Mesothelial cell of epicardium (in vitro differentiated cells): Measurements from ENCODE around the gene PYROXD2. TPM values are rescaled to one million over a fixed set of nuclear protein-coding genes. Genes with fewer than 3 reads are reported as not detected.

Experiments
- DNase-seq, 2 experiments: peaks; one replicate each; pipeline ENCODE4 v3.0.0; 2021; ENCODE audit warnings: low spot score in 2 of 2; ENCODE audit not compliant: unreplicated experiment in 2 of 2
- H3K27ac Mint-ChIP-seq: 2 replicates; pipeline ENCODE4 v1.8.0; 2021; ENCODE audit warnings: mixed read lengths
- H3K27me3 Mint-ChIP-seq: 2 replicates; pipeline ENCODE4 v1.8.0; 2021; ENCODE audit warnings: low read depth, mixed read lengths
- H3K36me3 Mint-ChIP-seq: 2 replicates; pipeline ENCODE4 v1.8.0; 2021; ENCODE audit warnings: mixed read lengths
- H3K4me1 Mint-ChIP-seq: 2 replicates; pipeline ENCODE4 v1.8.0; 2021; ENCODE audit warnings: mixed read lengths
- H3K4me3 Mint-ChIP-seq: 2 replicates; pipeline ENCODE4 v1.8.0; 2021; ENCODE audit warnings: mild to moderate bottlenecking, moderate library complexity, mixed read lengths
- H3K9me3 Mint-ChIP-seq: 2 replicates; pipeline ENCODE4 v1.8.0; 2021; ENCODE audit warnings: mixed read lengths
- total RNA-seq: library from RNA; stranded (reverse); gene quantifications from 3 replicates; pipeline ENCODE4 v1.2.1, GENCODE V29; 2021
- TF ChIP-seq, protein P1 (sequence below): fragments of 200-600 bp; sonication (generic); IDR thresholded peaks from one replicate; pipeline ENCODE4 v1.5.0; 2021; ENCODE audit warnings: antibody characterized with exemption; ENCODE audit not compliant: unreplicated experiment

PYROXD2 gene
- total RNA-seq, 1 donor from 2014 or later, result 31.9 TPM

DNA sequence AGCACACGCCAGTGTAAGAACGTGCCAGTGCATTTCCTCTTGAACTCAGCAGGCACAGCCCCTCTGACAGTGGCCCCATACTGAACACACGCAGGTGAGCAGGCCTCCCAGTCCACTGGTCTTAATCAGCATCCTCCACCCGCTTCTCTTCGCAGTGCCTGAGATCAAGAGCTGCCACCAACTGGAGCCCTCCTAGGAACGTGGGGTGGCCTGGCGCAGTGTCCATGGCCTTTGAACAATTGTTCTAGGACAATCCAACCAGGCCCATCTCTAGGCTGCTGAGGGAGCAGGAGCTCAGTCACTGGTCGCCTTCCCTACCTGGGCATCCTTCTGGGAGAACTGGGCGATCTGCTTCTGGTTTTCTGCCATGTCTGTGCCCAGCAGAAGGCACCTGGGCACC lies 15.2 kb downstream of the PYROXD2 start:
- H3K4me3 Mint-ChIP-seq, result no peak overlapping the region
- no peak for DNase-seq
- H3K9me3 Mint-ChIP-seq, result no peaks in the 10 kb centered on the region
- H3K4me1 Mint-ChIP-seq, result peaks cover 4% of the 10 kb centered on the region
- H3K36me3 Mint-ChIP-seq, result peaks cover 39% of the 10 kb centered on the region
- TF ChIP-seq, protein P1, sequence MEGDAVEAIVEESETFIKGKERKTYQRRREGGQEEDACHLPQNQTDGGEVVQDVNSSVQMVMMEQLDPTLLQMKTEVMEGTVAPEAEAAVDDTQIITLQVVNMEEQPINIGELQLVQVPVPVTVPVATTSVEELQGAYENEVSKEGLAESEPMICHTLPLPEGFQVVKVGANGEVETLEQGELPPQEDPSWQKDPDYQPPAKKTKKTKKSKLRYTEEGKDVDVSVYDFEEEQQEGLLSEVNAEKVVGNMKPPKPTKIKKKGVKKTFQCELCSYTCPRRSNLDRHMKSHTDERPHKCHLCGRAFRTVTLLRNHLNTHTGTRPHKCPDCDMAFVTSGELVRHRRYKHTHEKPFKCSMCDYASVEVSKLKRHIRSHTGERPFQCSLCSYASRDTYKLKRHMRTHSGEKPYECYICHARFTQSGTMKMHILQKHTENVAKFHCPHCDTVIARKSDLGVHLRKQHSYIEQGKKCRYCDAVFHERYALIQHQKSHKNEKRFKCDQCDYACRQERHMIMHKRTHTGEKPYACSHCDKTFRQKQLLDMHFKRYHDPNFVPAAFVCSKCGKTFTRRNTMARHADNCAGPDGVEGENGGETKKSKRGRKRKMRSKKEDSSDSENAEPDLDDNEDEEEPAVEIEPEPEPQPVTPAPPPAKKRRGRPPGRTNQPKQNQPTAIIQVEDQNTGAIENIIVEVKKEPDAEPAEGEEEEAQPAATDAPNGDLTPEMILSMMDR, result no peak
- H3K27ac Mint-ChIP-seq, result no peak overlapping the region
- H3K27me3 Mint-ChIP-seq, result no peaks in the 10 kb centered on the region

DNA sequence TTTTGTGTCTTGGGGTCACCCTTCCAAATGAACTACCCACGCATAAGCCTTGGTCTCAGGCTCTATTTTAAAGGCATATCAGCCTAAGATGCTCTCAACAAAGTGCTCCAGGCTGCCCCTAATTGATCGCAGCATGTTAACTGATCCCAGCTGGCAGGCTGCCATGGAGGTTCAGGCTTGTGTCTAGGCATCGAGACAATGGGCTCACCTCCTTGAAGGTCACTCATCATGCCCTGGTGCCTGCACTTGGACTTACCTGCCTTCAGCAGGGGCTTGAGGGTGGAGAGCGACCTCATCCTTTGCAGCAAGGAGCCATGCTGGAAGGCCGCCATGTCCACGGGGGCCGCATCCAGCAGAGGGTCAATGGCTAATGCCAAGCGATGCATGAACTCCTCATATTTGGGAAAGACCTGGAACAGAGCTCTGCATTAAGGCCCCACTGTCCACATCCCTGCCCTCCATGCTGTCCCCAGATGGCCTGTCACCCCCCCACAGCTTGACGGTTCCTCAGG lies 17.8 kb downstream of the PYROXD2 start:
- no peak overlapping the region for H3K27ac Mint-ChIP-seq
- H3K9me3 Mint-ChIP-seq, result no peaks in the 10 kb centered on the region
- H3K36me3 Mint-ChIP-seq, result peaks cover 41% of the 10 kb centered on the region
- no peaks in the 10 kb centered on the region for H3K27me3 Mint-ChIP-seq
- no peak overlapping the region for H3K4me3 Mint-ChIP-seq
- TF ChIP-seq, protein P1, result no peak
- H3K4me1 Mint-ChIP-seq, result no peaks in the 10 kb centered on the region
- DNase-seq, result no peak

DNA sequence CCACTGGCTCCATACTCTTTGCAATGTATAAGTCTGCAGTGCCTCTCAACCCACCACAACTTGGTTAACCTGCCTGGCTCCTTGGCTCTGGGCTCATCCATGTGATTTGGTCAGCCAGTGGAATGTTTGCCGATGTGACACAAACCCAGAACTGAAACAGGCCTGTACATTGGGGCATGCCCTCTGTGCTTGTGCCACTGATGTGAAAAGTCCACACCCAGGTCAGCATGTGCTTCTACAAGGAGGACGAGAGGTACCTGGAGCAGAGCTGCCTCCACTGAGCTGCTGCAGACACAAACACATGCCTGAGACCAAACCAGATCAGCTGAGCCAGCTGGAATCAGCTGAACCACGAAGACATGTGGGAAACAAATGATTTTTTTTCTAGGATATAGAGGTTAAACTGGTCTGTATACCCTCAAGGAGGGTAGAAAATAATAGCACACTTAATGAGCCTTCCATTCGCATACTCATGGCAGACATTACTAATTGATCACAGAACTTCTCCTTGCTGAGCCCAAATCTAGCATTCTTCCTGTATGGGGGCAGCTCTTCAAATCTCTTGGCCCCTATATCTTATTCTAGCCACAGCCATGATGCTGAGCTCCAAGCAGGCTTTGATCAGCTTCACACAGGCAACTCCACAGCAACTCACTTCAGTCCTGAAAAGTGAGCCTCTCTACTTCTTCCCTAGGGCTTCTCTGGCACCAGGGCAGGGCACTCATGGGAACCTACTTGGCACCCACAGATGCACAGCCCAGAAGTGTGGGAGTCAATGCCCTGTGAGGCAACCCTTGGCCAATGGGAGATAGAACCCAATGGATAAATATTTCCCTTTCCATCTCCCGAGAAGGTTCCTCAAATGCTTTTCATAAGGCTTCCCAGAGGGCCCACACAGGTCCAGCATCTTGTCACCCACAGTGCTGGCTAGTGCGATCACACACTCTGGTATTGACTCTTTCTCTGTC lies 18.6 kb downstream of the PYROXD2 start:
- H3K27ac Mint-ChIP-seq, result no peak overlapping the region
- TF ChIP-seq, protein P1, result no peak
- no peaks in the 10 kb centered on the region for H3K9me3 Mint-ChIP-seq
- no peak overlapping the region for H3K4me3 Mint-ChIP-seq
- H3K4me1 Mint-ChIP-seq, result no peaks in the 10 kb centered on the region
- no peaks in the 10 kb centered on the region for H3K27me3 Mint-ChIP-seq
- peaks cover 42% of the 10 kb centered on the region for H3K36me3 Mint-ChIP-seq
- no peak for DNase-seq

DNA sequence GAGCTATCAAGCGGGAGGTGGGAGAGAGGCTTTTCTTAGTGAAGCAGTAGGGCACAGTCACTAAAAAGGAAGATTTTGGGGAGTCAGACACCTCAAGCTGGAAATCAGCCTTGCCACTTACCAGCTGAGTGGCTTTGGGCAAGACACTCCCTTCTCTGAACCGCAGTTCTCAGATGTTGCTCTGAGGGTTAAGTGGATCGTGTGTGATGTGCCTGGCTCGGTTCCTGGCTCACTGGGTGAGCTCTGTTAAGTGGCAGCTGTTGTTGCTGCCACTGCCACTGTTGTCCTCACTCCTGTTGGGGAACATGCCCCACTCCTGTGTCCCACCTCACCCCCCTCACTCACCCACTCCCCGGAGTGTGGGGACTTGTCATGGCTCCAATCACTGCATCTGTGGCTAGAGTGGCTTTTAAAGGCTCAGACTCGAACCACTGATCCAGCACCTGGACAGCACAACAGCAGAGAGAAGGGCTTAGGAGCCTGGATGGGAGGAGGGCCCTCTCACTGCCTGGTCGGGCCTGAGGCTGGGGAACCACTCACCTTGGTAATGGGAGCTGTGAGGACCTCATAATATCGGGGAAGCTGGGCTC lies 20.0 kb downstream of the PYROXD2 start:
- TF ChIP-seq, protein P1, result no peak
- H3K27me3 Mint-ChIP-seq, result no peaks in the 10 kb centered on the region
- DNase-seq, result no peak
- no peaks in the 10 kb centered on the region for H3K9me3 Mint-ChIP-seq
- H3K4me1 Mint-ChIP-seq, result no peaks in the 10 kb centered on the region
- H3K36me3 Mint-ChIP-seq, result peaks cover 44% of the 10 kb centered on the region
- no peak overlapping the region for H3K4me3 Mint-ChIP-seq
- no peak overlapping the region for H3K27ac Mint-ChIP-seq

DNA sequence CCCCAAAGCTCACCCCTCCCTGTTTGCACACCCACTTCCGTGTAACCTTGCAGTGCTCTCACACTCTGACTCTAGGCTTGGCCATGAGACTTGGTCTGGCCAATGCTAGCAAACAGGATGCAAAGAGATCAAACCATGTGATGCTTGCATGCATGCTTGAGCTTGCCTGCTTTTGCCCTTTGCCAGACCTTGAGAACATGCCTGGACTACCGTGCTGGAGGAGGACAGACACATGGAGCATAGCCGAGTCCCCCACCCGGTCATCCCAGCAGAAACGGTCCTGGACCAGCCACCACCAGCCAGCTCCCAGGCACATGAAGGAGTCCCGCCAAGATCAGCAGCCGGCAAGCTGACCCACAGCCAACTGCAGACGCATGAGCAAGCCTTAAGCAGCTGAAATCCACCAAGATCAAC lies 23.4 kb downstream of the PYROXD2 start:
- H3K27ac Mint-ChIP-seq, result no peak overlapping the region
- H3K4me3 Mint-ChIP-seq, result no peak overlapping the region
- H3K27me3 Mint-ChIP-seq, result no peaks in the 10 kb centered on the region
- no peaks in the 10 kb centered on the region for H3K9me3 Mint-ChIP-seq
- no peaks in the 10 kb centered on the region for H3K4me1 Mint-ChIP-seq
- peaks cover 41% of the 10 kb centered on the region for H3K36me3 Mint-ChIP-seq
- DNase-seq, result no peak
- TF ChIP-seq, protein P1, result no peak
